ENCODE data around the gene COL5A1.

GRCh38 chr9:134852906-134853654 lies 211.5 kb downstream of the COL5A1 start:
- TF ChIP-seq EZH2phosphoT487 (IDR thresholded peaks at IDR 0.05; ENCODE audit: insufficient read depth, low read depth) (no peak), EZH2 (IDR thresholded peaks at IDR 0.05; ENCODE audit: insufficient read depth, poor library complexity, severe bottlenecking) (no peak)
